Stimulated activated CD8-positive, alpha-beta memory T cell treated with anti-CD3 and anti-CD28 coated beads, Interleukin-2, amount 100 ng/mL, for 48 hours (primary cell): Measurements from ENCODE around the gene GSTO1.

ENCODE experiments used
- DNase-seq, 2 donors: peaks; one replicate each; pipeline ENCODE4 v3.0.0-alpha.2; 2020; ENCODE audit warnings: low read depth in 2 of 2

The GSTO1 gene

GRCh38 chr10:104303594-104304355, 49.1 kb downstream of the GSTO1 start:
- no peak for DNase-seq

- no peak for DNase-seq
Measured at GRCh38 chr10:104304356-104304745, 49.7 kb downstream of the GSTO1 start.

- no peak for DNase-seq
Measured at GRCh38 chr10:104304927-104305326, 50.2 kb downstream of the GSTO1 start.

- DNase-seq = no peak
Measured at GRCh38 chr10:104306897-104307296, 52.2 kb downstream of the GSTO1 start.

GRCh38 chr10:104307576-104308438, 53.1 kb downstream of the GSTO1 start:
- DNase-seq = no peak

- no peak for DNase-seq
Measured at GRCh38 chr10:104308439-104308903, 53.8 kb downstream of the GSTO1 start.

- no peak for DNase-seq
Measured at GRCh38 chr10:104309980-104310978, 55.6 kb downstream of the GSTO1 start.

GRCh38 chr10:104311184-104311720, 56.6 kb downstream of the GSTO1 start:
- no peak for DNase-seq

- DNase-seq = no peak
Measured at GRCh38 chr10:104314591-104315485, 60.1 kb downstream of the GSTO1 start.

- DNase-seq = no peak
Measured at GRCh38 chr10:104315486-104315921, 60.8 kb downstream of the GSTO1 start.

- no peak for DNase-seq
Measured at GRCh38 chr10:104316321-104317099, 61.8 kb downstream of the GSTO1 start.
